ENCODE data around the gene ISG20.
A peak's percentile ranks its signal among the peaks of the same experiment; 100 is the strongest.

The ISG20 gene

DNA sequence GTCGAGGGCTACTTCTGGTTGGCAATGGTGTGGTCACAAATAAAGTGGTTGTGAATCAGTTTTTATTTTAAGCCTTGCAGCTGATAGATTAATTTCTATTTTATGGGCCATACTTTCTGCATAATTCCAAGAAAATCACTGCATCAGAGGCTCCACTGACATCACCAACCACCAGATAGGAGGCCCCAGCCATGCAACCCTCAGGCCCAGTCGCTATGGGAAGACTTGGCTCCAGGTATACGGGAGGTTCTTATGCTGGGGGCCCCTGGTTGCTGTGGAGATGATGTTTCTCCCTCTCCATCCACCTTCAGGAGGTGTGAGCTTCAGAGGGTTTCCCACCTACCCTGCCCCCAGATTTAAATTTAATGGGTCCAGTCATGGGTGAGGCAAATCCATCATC is 57.4 kb downstream of the ISG20 start:
- H3K9me3 ChIP-seq, result no peaks in the 10 kb centered on the region
- H3K27ac ChIP-seq, result no peak overlapping the region
- no peaks in the 10 kb centered on the region for H3K4me1 ChIP-seq
- no peak overlapping the region for H3K4me2 ChIP-seq
- H3K9ac ChIP-seq, result no peak overlapping the region
- no peaks in the 10 kb centered on the region for H3K36me3 ChIP-seq
- TF ChIP-seq Cebpa-rat (IDR thresholded peaks at IDR 0.05), result no peak
- no peak overlapping the region for H3K4me3 ChIP-seq
- no peaks in the 10 kb centered on the region for H4K20me1 ChIP-seq
- no peaks in the 10 kb centered on the region for H3K27me3 ChIP-seq

- Histone ChIP-seq H3K9ac (no peak overlapping the region), H3K36me3 (no peaks in the 10 kb centered on the region), H3K27ac (no peak overlapping the region), H3K4me3 (no peak overlapping the region), H3K27me3 (no peaks in the 10 kb centered on the region), H3K4me1 (no peaks in the 10 kb centered on the region), H3K9me3 (no peaks in the 10 kb centered on the region), H3K4me2 (no peak overlapping the region), H4K20me1 (no peaks in the 10 kb centered on the region)
- TF ChIP-seq Cebpa-rat (IDR thresholded peaks at IDR 0.05), result no peak
Observed at GRCh38 chr15:88697276-88697675, 58.5 kb downstream of the ISG20 start.

- H3K4me3 ChIP-seq, result no peak overlapping the region
- H3K9me3 ChIP-seq, result peaks cover 3% of the 10 kb centered on the region; the same call in 1 of the 2 replicates
- no peak for TF ChIP-seq Cebpa-rat (IDR thresholded peaks at IDR 0.05)
- no peaks in the 10 kb centered on the region for H3K4me1 ChIP-seq
- H3K27ac ChIP-seq, result no peak overlapping the region
- H3K27me3 ChIP-seq, result peaks cover 19% of the 10 kb centered on the region
- H4K20me1 ChIP-seq, result no peaks in the 10 kb centered on the region
- H3K36me3 ChIP-seq, result no peaks in the 10 kb centered on the region
- H3K9ac ChIP-seq, result no peak overlapping the region
- no peak overlapping the region for H3K4me2 ChIP-seq
Observed at GRCh38 chr15:88699861-88700260, 61.0 kb downstream of the ISG20 start.

- no peak overlapping the region for H3K27ac ChIP-seq
- H3K4me3 ChIP-seq, result no peak overlapping the region
- H3K4me1 ChIP-seq, result no peaks in the 10 kb centered on the region
- H4K20me1 ChIP-seq, result 0 out of 2 replicates have a peak, but pooled peaks cover 2% of the 10 kb centered on the region
- H3K9me3 ChIP-seq, result peaks cover 5% of the 10 kb centered on the region; the same call in 1 of the 2 replicates
- no peaks in the 10 kb centered on the region for H3K36me3 ChIP-seq
- no peak overlapping the region for H3K4me2 ChIP-seq
- peaks cover 27% of the 10 kb centered on the region for H3K27me3 ChIP-seq
- no peak for TF ChIP-seq Cebpa-rat (IDR thresholded peaks at IDR 0.05)
- no peak overlapping the region for H3K9ac ChIP-seq
Observed at GRCh38 chr15:88700716-88701115, 61.9 kb downstream of the ISG20 start.

- TF ChIP-seq Cebpa-rat (IDR thresholded peaks at IDR 0.05), result no peak
- Histone ChIP-seq H3K9ac (no peak overlapping the region), H3K9me3 (peaks cover 5% of the 10 kb centered on the region; the same call in 1 of the 2 replicates), H3K36me3 (no peaks in the 10 kb centered on the region), H3K4me2 (no peak overlapping the region), H4K20me1 (0 out of 2 replicates have a peak, but pooled peaks cover 4% of the 10 kb centered on the region), H3K27ac (no peak overlapping the region), H3K4me3 (no peak overlapping the region), H3K4me1 (no peaks in the 10 kb centered on the region), H3K27me3 (peaks cover 37% of the 10 kb centered on the region)
Observed at GRCh38 chr15:88701561-88702095, 62.8 kb downstream of the ISG20 start.

DNA sequence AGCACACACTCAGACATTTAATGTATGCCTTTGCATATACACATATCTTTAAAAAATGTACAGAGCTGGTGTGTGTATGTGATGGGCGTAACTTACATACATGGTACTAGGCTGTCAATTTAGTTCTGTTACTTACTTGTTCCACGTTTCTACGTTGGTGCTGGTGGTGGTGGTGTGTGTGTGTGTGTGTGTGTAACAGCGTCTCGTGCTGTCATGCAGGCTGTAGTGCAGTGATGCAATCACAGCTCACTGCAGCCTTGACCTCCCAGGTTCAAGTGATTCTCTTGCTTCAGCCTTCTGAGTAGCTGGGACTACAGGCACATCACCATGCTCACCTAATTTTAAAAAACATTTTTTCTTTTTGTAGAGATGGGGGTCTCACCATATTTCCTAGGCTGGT is 64.2 kb downstream of the ISG20 start:
- H3K4me1 ChIP-seq, result no peaks in the 10 kb centered on the region
- TF ChIP-seq Cebpa-rat (IDR thresholded peaks at IDR 0.05), result no peak
- H3K27me3 ChIP-seq, result peaks cover 47% of the 10 kb centered on the region
- H3K36me3 ChIP-seq, result no peaks in the 10 kb centered on the region
- H3K9ac ChIP-seq, result no peak overlapping the region
- H3K4me3 ChIP-seq, result no peak overlapping the region
- no peak overlapping the region for H3K27ac ChIP-seq
- H4K20me1 ChIP-seq, result 0 out of 2 replicates have a peak, but pooled peaks cover 4% of the 10 kb centered on the region
- H3K4me2 ChIP-seq, result no peak overlapping the region
- H3K9me3 ChIP-seq, result peaks cover 5% of the 10 kb centered on the region; the same call in 1 of the 2 replicates

DNA sequence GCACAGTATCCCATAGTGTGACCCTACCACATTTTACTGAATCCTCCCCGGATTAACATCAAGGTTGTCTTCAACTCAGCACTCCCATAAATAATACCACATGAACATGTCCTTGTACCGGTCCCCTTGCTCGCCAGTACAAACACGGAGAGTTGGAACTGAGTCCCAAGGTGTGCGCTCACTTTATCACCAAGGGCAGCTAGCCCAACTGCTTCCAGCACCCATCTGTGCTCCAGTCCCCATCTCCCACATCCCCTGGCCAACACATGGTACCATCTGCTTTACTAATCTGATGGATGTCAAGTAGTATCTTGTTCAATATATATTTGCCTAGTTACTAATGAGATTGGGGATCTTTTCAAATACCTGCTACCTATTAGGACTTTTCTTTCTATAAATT is 64.7 kb downstream of the ISG20 start:
- Histone ChIP-seq H3K9me3 (peaks cover 5% of the 10 kb centered on the region; the same call in 1 of the 2 replicates), H3K27ac (no peak overlapping the region), H3K4me2 (no peak overlapping the region), H3K4me3 (no peak overlapping the region), H3K4me1 (no peaks in the 10 kb centered on the region), H3K27me3 (peaks cover 53% of the 10 kb centered on the region), H3K9ac (no peak overlapping the region), H4K20me1 (0 out of 2 replicates have a peak, but pooled peaks cover 4% of the 10 kb centered on the region), H3K36me3 (no peaks in the 10 kb centered on the region)
- TF ChIP-seq Cebpa-rat (IDR thresholded peaks at IDR 0.05), result no peak

DNA sequence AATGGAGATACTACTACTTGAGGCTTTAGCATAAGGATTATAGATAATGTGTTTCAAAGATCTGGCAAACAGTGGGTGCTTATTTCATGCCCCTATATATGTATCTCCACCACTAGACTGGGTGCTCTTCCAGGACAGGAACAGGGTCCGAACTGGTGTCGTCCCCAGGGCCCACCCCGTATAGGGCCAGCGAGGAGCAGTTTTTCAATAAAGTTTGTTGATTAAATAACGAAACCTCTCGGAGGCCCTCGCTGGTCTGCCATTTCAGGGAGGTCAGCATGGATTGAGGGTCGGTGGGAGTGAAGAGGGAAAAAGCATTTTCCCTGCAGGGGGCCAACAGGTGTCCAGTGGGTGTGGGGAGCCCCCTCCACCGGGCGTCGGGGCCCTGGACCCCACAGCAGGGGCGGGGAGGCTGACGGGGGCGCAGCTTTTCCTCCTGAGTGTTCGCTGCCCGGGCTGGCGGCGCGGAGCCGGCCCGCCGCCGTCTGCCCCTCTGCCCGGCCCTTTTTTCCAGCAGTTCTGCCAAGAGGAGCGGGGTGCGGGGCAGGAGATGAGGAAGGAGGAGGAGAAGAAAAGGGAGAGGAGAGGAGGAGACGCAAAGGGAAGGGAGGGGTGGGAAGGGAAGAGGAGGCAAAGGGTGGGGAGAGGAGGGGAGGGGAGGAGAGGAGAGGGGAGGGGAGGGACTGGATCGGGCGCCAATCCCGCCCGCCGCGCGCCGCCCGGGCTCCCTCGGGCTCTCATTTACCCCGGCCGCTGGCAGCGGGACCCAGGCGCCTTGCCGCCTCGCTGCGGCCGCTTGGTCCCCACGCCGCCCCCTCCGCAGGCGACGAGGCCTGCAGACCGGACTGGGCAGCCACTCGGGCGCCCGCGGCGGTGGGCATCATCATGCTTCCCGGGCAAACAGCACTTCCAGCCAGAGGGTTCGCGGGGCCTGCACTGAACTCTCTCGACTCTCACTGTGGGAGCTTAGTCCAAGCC is 66.3 kb downstream of the ISG20 start:
- H3K36me3 ChIP-seq, result no peaks in the 10 kb centered on the region
- H3K4me2 ChIP-seq, result peak overlapping the region; percentile 42; the same call in 1 of the 2 replicates
- peaks cover 5% of the 10 kb centered on the region; the same call in 1 of the 2 replicates for H3K9me3 ChIP-seq
- peaks cover 56% of the 10 kb centered on the region for H3K27me3 ChIP-seq
- H3K9ac ChIP-seq, result no peak overlapping the region
- TF ChIP-seq Cebpa-rat (IDR thresholded peaks at IDR 0.05), result no peak
- no peaks in the 10 kb centered on the region for H3K4me1 ChIP-seq
- H4K20me1 ChIP-seq, result 0 out of 2 replicates have a peak, but pooled peaks cover 4% of the 10 kb centered on the region
- H3K4me3 ChIP-seq, result no peak overlapping the region
- H3K27ac ChIP-seq, result no peak overlapping the region

DNA sequence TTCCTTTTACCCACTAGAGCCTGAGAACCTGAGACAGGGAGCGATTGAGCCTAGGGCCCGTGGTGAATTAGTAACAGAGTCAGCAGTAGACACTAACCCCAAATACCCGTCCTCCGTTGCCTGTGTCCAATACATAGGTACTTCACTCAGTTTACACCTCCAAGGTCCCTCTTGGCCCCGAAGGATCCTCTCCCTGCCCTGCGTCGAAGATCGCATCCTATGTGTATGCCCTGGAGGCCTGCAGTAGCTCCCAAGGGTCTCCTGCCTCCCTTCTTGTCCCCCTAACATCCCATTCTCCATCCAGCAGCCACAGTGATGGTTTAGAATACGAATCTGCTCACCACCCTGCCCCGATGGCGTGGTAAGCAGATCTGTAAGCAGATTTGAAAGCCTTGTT is 67.0 kb downstream of the ISG20 start:
- no peak for TF ChIP-seq Cebpa-rat (IDR thresholded peaks at IDR 0.05)
- 0 out of 2 replicates have a peak, but pooled peaks cover 4% of the 10 kb centered on the region for H4K20me1 ChIP-seq
- peaks cover 56% of the 10 kb centered on the region for H3K27me3 ChIP-seq
- H3K9ac ChIP-seq, result no peak overlapping the region
- no peak overlapping the region for H3K4me3 ChIP-seq
- no peak overlapping the region for H3K27ac ChIP-seq
- H3K36me3 ChIP-seq, result no peaks in the 10 kb centered on the region
- 0 out of 2 replicates have a peak overlapping the region, but pooled peaks have one; percentile 42 for H3K4me2 ChIP-seq
- H3K4me1 ChIP-seq, result no peaks in the 10 kb centered on the region
- H3K9me3 ChIP-seq, result peaks cover 5% of the 10 kb centered on the region; the same call in 1 of the 2 replicates
